A673 (cell line): ENCODE measurements around the gene SERINC2. TPM values are rescaled to one million over a fixed set of nuclear protein-coding genes. Genes with fewer than 3 reads are reported as not detected.
"Not testable (repeated sequence)": the region's sequence is repeated elsewhere in the genome, so short reads cannot be mapped to it uniquely, and the experiment has no call there.

Experiments
- BruUV-seq: library from RNA; stranded (reverse); fragments of 400-500 nt; replicated peaks from 2 replicates; lab custom pipeline; 2021; lab: Mats Ljungman, UMichigan
- CTCF ChIA-PET: fragments of 300-600 bp; sonication (Branson Sonifier 250); formaldehyde crosslinking; loops from one replicate; lab custom pipeline; 2022; ENCODE audit warnings: antibody characterized with exemption; lab: Charles Lee
- POLR2A ChIA-PET: fragments of 300-600 bp; sonication (Branson Sonifier 250); formaldehyde crosslinking; loops from one replicate; lab custom pipeline; 2022; ENCODE audit warnings: antibody characterized with exemption; ENCODE audit not compliant: low non-redundant PET; lab: Charles Lee
- DNase-seq: peaks from one replicate; pipeline ENCODE4 v3.0.0-alpha.2; 2015; ENCODE audit warnings: low spot score
- H3K27ac ChIP-seq: fragments of 200-600 bp; sonication (generic); 2 replicates; pipeline ENCODE4 v1.5.1; 2016; ENCODE audit warnings: mixed run types, low read depth, mild to moderate bottlenecking, mixed read lengths, antibody characterized with exemption, low read length; ENCODE audit not compliant: poor library complexity, severe bottlenecking
- H3K27me3 ChIP-seq: fragments of 200-600 bp; sonication (generic); replicated peaks from 2 replicates; pipeline ENCODE4 v1.6.1; 2017; ENCODE audit warnings: mixed run types, low read depth, mild to moderate bottlenecking, mixed read lengths, antibody characterized with exemption, low read length; ENCODE audit not compliant: insufficient read depth, poor library complexity
- H3K36me3 ChIP-seq: fragments of 200-600 bp; sonication (generic); 2 replicates; pipeline ENCODE4 v1.6.1; 2016; ENCODE audit warnings: mixed run types, mild to moderate bottlenecking, mixed read lengths, antibody characterized with exemption, low read length; ENCODE audit not compliant: insufficient read depth, poor library complexity, severe bottlenecking
- H3K4me1 ChIP-seq: fragments of 200-600 bp; sonication (generic); 2 replicates; pipeline ENCODE4 v1.6.1; 2017; ENCODE audit warnings: mixed run types, mild to moderate bottlenecking, mixed read lengths, antibody characterized with exemption, low read length; ENCODE audit not compliant: insufficient read depth, poor library complexity, severe bottlenecking
- H3K4me3 ChIP-seq: fragments of 200-600 bp; sonication (generic); 2 replicates; pipeline ENCODE4 v1.5.1; 2016; ENCODE audit warnings: low read depth, mixed run types, mild to moderate bottlenecking, mixed read lengths, low read length; ENCODE audit not compliant: poor library complexity, severe bottlenecking
- H3K9me3 ChIP-seq: fragments of 200-600 bp; sonication (generic); 2 replicates; pipeline ENCODE4 v1.6.1; 2016; ENCODE audit warnings: mixed run types, low read depth, mild to moderate bottlenecking, mixed read lengths, antibody characterized with exemption, low read length; ENCODE audit not compliant: poor library complexity, severe bottlenecking
- EZH2 ChIP-seq: fragments of 200-600 bp; sonication (generic); IDR thresholded peaks from 2 replicates; pipeline ENCODE4 v1.6.1; 2017; ENCODE audit warnings: borderline replicate concordance, low read depth, mild to moderate bottlenecking, mixed read lengths, antibody characterized with exemption, low read length; ENCODE audit not compliant: poor library complexity, severe bottlenecking
- intact Hi-C: fragments of 100-400 bp; cut with micrococcal nuclease; formaldehyde crosslinking; loops from one replicate; pipeline ENCODE4 v1.10.0; 2022; ENCODE audit not compliant: unreplicated experiment
- total RNA-seq: library from RNA; stranded (reverse); gene quantifications from 2 replicates; pipeline ENCODE4 v1.2.3, GENCODE V29; 2021
- TF ChIP-seq, protein P1 (sequence below): fragments of 300-800, 200-600 bp; sonication (generic); conservative IDR thresholded peaks from 2 replicates; pipeline ENCODE4 v1.5.1; 2017; ENCODE audit warnings: low read depth, mild to moderate bottlenecking, antibody characterized with exemption, low read length, moderate library complexity, mixed read lengths

SERINC2 gene
- total RNA-seq, 1 experiment from 2014 or later: 0.30 TPM

DNA sequence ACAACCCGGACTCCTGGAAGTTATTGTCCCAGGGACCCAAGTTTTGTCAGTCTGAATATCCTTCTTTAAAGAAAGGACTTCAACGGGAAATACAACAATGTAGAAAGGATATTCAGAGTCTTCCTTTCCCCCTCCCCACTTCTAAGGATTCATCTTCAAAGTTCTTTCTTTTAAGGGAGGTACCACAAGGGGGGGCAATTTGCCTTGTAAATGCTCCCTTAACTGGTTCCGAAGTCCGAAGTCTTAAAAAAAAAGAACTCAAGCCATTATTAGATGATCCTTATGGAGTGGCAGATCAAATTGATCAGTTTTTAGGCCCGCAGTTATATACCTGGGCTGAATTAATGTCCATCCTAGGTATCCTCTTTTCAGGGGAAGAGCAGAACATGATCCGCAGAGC is 47.0 kb downstream of the SERINC2 start:
- intact Hi-C loops: loop anchor here (5.0 kb wide), 1 partner anchor 87 kb away; no protein-coding TSS in a partner anchor
- BruUV-seq: no TSS peak
- no peak overlapping the region for H3K4me3 ChIP-seq

DNA sequence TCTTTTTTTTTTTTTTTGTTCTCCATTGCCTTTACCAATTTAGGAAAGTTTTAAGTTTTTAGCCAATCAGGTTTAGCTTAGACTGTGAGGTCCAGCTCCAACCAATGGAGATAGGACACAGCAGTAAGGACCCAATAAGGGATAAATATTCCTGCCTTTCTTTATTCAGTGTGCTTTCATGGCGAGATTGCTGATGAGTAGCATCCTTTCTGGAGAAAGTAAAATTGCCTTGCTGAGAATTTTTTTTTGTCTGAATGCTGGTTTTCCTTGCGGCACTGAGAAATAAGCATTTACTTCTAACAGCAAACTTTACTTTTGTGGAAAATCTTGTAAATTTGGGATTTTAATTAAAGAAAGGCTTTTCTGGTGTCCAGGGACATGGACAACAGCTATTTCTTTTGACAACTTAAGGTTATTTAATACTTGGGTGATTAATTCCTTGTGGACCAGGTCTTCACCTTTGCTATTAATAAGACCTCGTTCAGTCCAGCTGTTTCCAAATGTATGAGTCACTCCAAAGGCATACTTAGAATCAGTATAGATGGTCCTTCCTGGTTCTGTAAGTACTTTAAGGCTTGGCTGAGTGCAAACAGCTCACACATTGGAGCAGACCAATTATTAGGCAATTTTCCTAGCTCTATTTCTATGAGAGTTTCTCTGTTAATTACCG is 54.1 kb downstream of the SERINC2 start:
- Histone ChIP-seq H3K9me3 (peaks cover 7% of the 10 kb centered on the region), H3K27ac (no peak overlapping the region), H3K27me3 (no peaks in the 10 kb centered on the region), H3K4me1 (peaks cover 8% of the 10 kb centered on the region), H3K4me3 (no peak overlapping the region), H3K36me3 (no peaks in the 10 kb centered on the region)
- no TSS peak for BruUV-seq
- intact Hi-C loops: no loop called here
- ChIA-PET CTCF (interaction anchor here (0.7 kb wide), 2 partner anchors 47 to 94 kb away, joined by 3 to 5 read pairs; no protein-coding TSS in a partner anchor), POLR2A (interaction anchor here (0.5 kb wide), 1 partner anchor 171 kb away, joined by 3 read pairs; no protein-coding TSS in a partner anchor)
- DNase-seq: no peak
- TF ChIP-seq, protein P1, sequence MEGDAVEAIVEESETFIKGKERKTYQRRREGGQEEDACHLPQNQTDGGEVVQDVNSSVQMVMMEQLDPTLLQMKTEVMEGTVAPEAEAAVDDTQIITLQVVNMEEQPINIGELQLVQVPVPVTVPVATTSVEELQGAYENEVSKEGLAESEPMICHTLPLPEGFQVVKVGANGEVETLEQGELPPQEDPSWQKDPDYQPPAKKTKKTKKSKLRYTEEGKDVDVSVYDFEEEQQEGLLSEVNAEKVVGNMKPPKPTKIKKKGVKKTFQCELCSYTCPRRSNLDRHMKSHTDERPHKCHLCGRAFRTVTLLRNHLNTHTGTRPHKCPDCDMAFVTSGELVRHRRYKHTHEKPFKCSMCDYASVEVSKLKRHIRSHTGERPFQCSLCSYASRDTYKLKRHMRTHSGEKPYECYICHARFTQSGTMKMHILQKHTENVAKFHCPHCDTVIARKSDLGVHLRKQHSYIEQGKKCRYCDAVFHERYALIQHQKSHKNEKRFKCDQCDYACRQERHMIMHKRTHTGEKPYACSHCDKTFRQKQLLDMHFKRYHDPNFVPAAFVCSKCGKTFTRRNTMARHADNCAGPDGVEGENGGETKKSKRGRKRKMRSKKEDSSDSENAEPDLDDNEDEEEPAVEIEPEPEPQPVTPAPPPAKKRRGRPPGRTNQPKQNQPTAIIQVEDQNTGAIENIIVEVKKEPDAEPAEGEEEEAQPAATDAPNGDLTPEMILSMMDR: no peak
- no peak for TF ChIP-seq EZH2

More for the DNA sequence above, 47.0 kb downstream of the SERINC2 start:
- POLR2A ChIA-PET: no interaction called here
- CTCF ChIA-PET: no interaction called here
- TF ChIP-seq EZH2: no peak
- TF ChIP-seq, protein P1: peak; percentile 38
- Histone ChIP-seq H3K4me1 (no peaks in the 10 kb centered on the region), H3K27me3 (peaks cover 11% of the 10 kb centered on the region), H3K36me3 (no peaks in the 10 kb centered on the region), H3K27ac (no peak overlapping the region), H3K9me3 (peaks cover 17% of the 10 kb centered on the region)
- peak; percentile 11 for DNase-seq

DNA sequence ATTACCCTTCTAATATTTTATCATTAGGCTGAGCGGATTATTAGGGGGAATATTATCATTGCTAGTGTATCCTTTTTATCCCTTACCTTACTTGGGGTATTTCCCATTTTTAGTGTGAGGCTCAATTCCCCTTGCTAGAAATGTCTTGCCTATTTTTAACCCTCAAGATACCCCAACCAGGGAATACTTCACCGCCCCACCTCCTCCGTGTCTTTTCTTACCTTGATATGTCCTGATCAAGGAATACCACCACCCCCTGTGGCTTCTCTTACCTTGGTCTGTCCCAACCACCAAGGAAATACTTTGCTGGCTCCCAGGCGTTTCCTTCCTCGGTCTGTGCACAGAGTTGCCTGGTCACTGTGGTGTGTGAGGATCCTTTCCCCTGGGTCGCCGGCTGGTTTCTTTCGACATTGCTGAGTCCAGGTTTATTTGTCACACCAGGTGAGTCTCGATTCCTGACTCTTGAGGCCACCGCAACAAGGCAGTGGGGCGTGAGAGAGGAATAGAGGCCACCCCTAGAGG is 57.8 kb downstream of the SERINC2 start:
- H3K27ac ChIP-seq: no peak overlapping the region
- no peak for DNase-seq
- POLR2A ChIA-PET: no interaction called here
- TF ChIP-seq, protein P1: no peak
- no peak for TF ChIP-seq EZH2
- BruUV-seq: no TSS peak
- peaks cover 8% of the 10 kb centered on the region for H3K4me1 ChIP-seq
- no peaks in the 10 kb centered on the region for H3K36me3 ChIP-seq
- CTCF ChIA-PET: no interaction called here
- H3K4me3 ChIP-seq: no peak overlapping the region
- no peaks in the 10 kb centered on the region for H3K27me3 ChIP-seq
- peaks cover 7% of the 10 kb centered on the region for H3K9me3 ChIP-seq
- intact Hi-C loops: no loop called here

DNA sequence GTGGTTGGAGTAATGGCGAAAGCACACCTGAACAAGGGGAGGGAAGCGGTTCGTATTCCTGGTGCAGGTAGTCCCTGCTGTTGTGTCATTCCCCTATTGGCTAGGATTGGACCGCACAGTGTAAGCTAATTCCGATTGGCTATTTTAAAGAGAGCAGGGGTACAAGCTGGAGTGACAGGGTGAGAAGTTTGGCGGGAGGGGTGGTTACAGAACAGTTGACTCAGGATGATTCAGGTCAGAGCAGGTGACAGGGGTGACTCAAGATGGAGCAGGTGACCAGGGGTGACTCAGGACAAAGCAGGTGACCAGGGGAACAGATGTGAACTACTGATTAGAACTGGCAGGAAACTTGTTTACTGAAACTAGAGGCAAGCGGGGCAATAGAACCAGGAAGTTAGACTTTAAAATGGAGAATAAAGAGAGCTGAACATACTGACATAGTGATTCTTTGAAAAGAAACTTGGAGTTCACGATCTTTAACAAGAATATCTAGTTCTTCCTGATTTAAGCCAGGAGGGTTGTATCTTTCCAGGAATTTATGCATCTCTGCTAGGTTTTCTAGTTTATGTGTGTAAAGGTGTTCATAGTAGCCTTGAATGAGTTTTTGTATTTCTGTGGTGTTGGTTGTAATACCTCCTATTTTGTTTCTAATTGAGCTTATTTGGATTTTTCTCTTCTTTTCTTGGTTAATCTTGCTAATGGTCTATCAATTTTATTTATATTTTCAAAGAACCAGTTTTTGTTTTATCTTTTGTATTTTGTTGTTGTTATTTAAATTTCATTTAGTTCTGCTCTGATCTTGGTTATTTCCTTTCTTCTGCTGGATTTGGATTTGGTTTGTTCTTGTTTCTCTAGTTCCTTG is 58.7 kb downstream of the SERINC2 start:
- POLR2A ChIA-PET: interaction anchor here (0.6 kb wide), 1 partner anchor 278 kb away, joined by 11 read pairs; no protein-coding TSS in a partner anchor
- H3K9me3 ChIP-seq, DNase-seq, H3K27me3 ChIP-seq, H3K4me1 ChIP-seq, intact Hi-C loops, H3K27ac ChIP-seq, CTCF ChIA-PET, BruUV-seq, H3K36me3 ChIP-seq, H3K4me3 ChIP-seq: not testable (repeated sequence)

DNA sequence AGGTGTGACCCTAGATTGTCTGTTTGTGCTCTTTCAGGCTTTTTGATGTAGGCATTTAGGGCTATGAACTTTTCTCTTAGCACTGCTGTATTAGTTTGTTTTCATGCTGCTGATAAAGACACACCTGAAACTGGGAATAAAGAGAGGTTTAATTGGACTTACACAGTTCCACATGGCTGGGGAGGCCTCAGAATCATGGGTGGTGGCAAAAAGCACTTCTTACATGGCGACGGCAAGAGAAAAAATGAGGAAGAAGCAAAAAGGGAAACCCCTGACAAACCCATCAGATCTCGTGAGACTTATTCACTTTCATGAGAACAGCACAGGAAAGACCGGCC is 59.3 kb downstream of the SERINC2 start:
- DNase-seq, CTCF ChIA-PET, H3K9me3 ChIP-seq, H3K4me3 ChIP-seq, intact Hi-C loops, H3K36me3 ChIP-seq, BruUV-seq, POLR2A ChIA-PET, H3K4me1 ChIP-seq, H3K27me3 ChIP-seq, H3K27ac ChIP-seq: not testable (repeated sequence)
